HCT116 (cell line): ENCODE data around the gene TAAR8. TPM values are rescaled to one million over a fixed set of nuclear protein-coding genes. Genes with fewer than 3 reads are reported as not detected.

Experiments
- ATAC-seq: fragments of 200-7000 bp; cut with Tn5 transposase; 2 replicates; pipeline ENCODE4 v1.9.1; 2020; ENCODE audit warnings: mild to moderate bottlenecking, moderate library complexity
- BruUV-seq: library from RNA; stranded (reverse); fragments of 400-500 nt; replicated peaks from 2 replicates; lab custom pipeline; 2021; lab: Mats Ljungman, UMichigan
- CTCF ChIA-PET: fragments of 300-600 bp; sonication (Branson Sonifier 250); formaldehyde crosslinking; loops from one replicate; lab custom pipeline; 2021; ENCODE audit warnings: antibody characterized with exemption; lab: Charles Lee
- POLR2A ChIA-PET: fragments of 300-600, 350-600 bp; sonication (Branson Sonifier 250); formaldehyde crosslinking; loops from one replicate; lab custom pipeline; 2021; ENCODE audit warnings: antibody characterized with exemption; lab: Charles Lee
- RAD21 ChIA-PET, 2 experiments: fragments of 300-600 bp; sonication (Branson Sonifier 250); formaldehyde crosslinking; loops; one replicate each; lab custom pipeline; 2023; ENCODE audit warnings: low total read pairs in 2 of 2; ENCODE audit not compliant: uncharacterized antibody in 2 of 2, unreplicated experiment in 2 of 2, low non-redundant PET in 1 of 2; lab: Charles Lee
- DNase-seq: peaks from one replicate; pipeline ENCODE4 v3.0.0-alpha.2; 2010; ENCODE audit warnings: low read depth, low spot score
- H2AFZ ChIP-seq: fragments of 200-600 bp; shearing (Covaris generic), sonication (generic); 2 replicates; pipeline ENCODE4 v1.6.1; 2017; ENCODE audit warnings: low read depth, mixed run types, mixed read lengths, antibody characterized with exemption, low read length; ENCODE audit not compliant: poor library complexity, severe bottlenecking
- H3K27ac ChIP-seq: 2 replicates; pipeline ENCODE4 v1.5.1; 2012; ENCODE audit warnings: low read depth, low read length
- H3K27me3 ChIP-seq: fragments of 200-600 bp; sonication (generic); 2 replicates; pipeline ENCODE4 v1.6.1; 2016; ENCODE audit warnings: mixed run types, low read length, mixed read lengths; ENCODE audit not compliant: insufficient read depth
- H3K36me3 ChIP-seq, 2 experiments: fragments of 200-500 bp in 1 of 2; fragments of 200-600 bp in 1 of 2; sonication (Bioruptor generic) in 1 of 2; sonication (generic) in 1 of 2; 2 replicates each; pipeline versions ENCODE4 v1.5.1 to v1.6.1; 2014 to 2016; ENCODE audit warnings: low read length in 2 of 2, inconsistent platforms in 1 of 2, mixed read lengths in 1 of 2, mixed run types in 1 of 2; ENCODE audit not compliant: insufficient read depth in 2 of 2, control insufficient read depth in 1 of 2
- H3K4me1 ChIP-seq, 2 experiments: fragments of 200-600 bp in 1 of 2; sonication (generic) in 1 of 2; 2 replicates each; pipeline versions ENCODE4 v1.5.1 to v1.6.1; 2012 to 2017; ENCODE audit warnings: low read length in 2 of 2, inconsistent platforms in 1 of 2, mild to moderate bottlenecking in 1 of 2, mixed read lengths in 1 of 2, mixed run types in 1 of 2, moderate library complexity in 1 of 2; ENCODE audit not compliant: insufficient read depth in 2 of 2, control insufficient read depth in 1 of 2
- H3K4me2 ChIP-seq: fragments of 200-600 bp; sonication (generic); 2 replicates; pipeline ENCODE4 v1.6.1; 2017; ENCODE audit warnings: mixed run types, low read length, mixed read lengths
- H3K4me3 ChIP-seq, 2 experiments: fragments of 200-600 bp in 1 of 2; sonication (generic) in 1 of 2; replicated peaks in 1 of 2; 2 replicates each; pipeline ENCODE4 v1.5.1; 2011 to 2016; ENCODE audit warnings: low read length in 2 of 2, control low read depth in 1 of 2, low read depth in 1 of 2, mild to moderate bottlenecking in 1 of 2, mixed read lengths in 1 of 2, mixed run types in 1 of 2
- H3K79me2 ChIP-seq: fragments of 200-600 bp; sonication (generic); 2 replicates; pipeline ENCODE4 v1.6.1; 2017; ENCODE audit warnings: mild to moderate bottlenecking, mixed run types, low read length, moderate library complexity, mixed read lengths; ENCODE audit not compliant: insufficient read depth
- H3K9ac ChIP-seq: fragments of 200-600 bp; sonication (generic); 2 replicates; pipeline ENCODE4 v1.6.1; 2016; ENCODE audit warnings: low read length, mixed read lengths
- H3K9me2 ChIP-seq: fragments of 200-600 bp; sonication (generic), shearing (Covaris generic); 2 replicates; pipeline ENCODE4 v1.6.1; 2017; ENCODE audit warnings: mixed run types, mild to moderate bottlenecking, moderate library complexity; ENCODE audit not compliant: insufficient read depth
- H3K9me3 ChIP-seq, 2 experiments: fragments of 200-500 bp in 1 of 2; fragments of 200-600 bp in 1 of 2; sonication (Bioruptor generic) in 1 of 2; sonication (generic) in 1 of 2; 2 replicates each; pipeline ENCODE4 v1.6.1; 2014 to 2017; ENCODE audit warnings: low read length in 2 of 2, mixed read lengths in 2 of 2, inconsistent platforms in 1 of 2, low read depth in 1 of 2, mild to moderate bottlenecking in 1 of 2, mixed run types in 1 of 2, moderate library complexity in 1 of 2; ENCODE audit not compliant: control insufficient read depth in 1 of 2, insufficient read depth in 1 of 2
- H4K20me1 ChIP-seq: fragments of 200-600 bp; sonication (generic), shearing (Covaris generic); 2 replicates; pipeline ENCODE4 v1.6.1; 2017; ENCODE audit warnings: mixed run types, mild to moderate bottlenecking, moderate library complexity; ENCODE audit not compliant: insufficient read depth
- CBX3 ChIP-seq: IDR thresholded peaks from 2 replicates; pipeline ENCODE4 v1.6.1; 2012; ENCODE audit warnings: low read depth
- CEBPB ChIP-seq: IDR thresholded peaks from 2 replicates; pipeline ENCODE4 v1.6.1; 2012; ENCODE audit warnings: low read depth
- EGR1 ChIP-seq: IDR thresholded peaks from 2 replicates; pipeline ENCODE4 v1.6.1; 2012; ENCODE audit warnings: low read depth
- EZH2phosphoT487 ChIP-seq: fragments of 200-600 bp; IDR thresholded peaks from 2 replicates; pipeline ENCODE4 v1.6.1; 2018; ENCODE audit warnings: antibody characterized with exemption, borderline replicate concordance
- FOSL1 ChIP-seq: IDR thresholded peaks from 2 replicates; pipeline ENCODE4 v1.6.1; 2012; ENCODE audit warnings: low read depth
- JUND ChIP-seq: IDR thresholded peaks from 2 replicates; pipeline ENCODE4 v1.6.1; 2012
- POLR2AphosphoS5 ChIP-seq: IDR thresholded peaks from 2 replicates; pipeline ENCODE4 v1.6.1; 2011; ENCODE audit warnings: mild to moderate bottlenecking, low read depth, low read length, moderate library complexity
- TCF7L2 ChIP-seq: IDR thresholded peaks from 2 replicates; pipeline ENCODE4 v1.7.0; 2011; ENCODE audit warnings: borderline replicate concordance, inconsistent platforms; ENCODE audit not compliant: insufficient read depth, insufficient read length; ENCODE audit errors: extremely low read depth
- ZNF274 ChIP-seq: fragments of 200-500 bp; sonication (Bioruptor generic); IDR thresholded peaks from 2 replicates; pipeline ENCODE4 v1.6.1; 2014; ENCODE audit warnings: mild to moderate bottlenecking, low read depth, low read length, inconsistent platforms
- intact Hi-C: fragments of 100-400 bp; cut with micrococcal nuclease; formaldehyde crosslinking; loops from 2 replicates; pipeline ENCODE4 v1.10.0; 2022
- total RNA-seq: library from RNA; stranded (reverse); gene quantifications from one replicate; pipeline ENCODE4 v1.2.1, GENCODE V29; 2021; ENCODE audit not compliant: unreplicated experiment
- TF ChIP-seq, protein P1 (sequence below): IDR thresholded peaks from 2 replicates; pipeline ENCODE4 v1.6.1; 2012

Gene TAAR8
- total RNA-seq, 1 experiment from 2014 or later = not detected

DNA sequence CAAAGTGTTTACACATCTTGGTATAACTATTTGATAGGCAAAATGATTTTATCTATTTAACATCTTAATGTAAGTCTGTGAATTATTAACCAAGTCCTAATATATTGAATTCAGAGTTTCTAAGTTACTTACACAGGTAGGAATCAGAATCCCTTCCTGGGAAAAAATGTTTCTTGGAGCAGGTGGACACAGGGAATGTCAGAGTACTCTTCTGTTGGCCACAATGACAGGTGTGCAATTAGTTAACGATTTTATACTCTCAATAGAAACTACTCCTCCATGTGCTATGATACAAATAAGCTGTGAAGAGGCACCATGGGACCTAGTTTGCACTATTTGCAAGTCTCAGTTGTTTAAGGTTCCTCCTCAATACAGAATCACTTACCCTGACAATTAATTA lies 37.9 kb downstream of the TAAR8 start:
- H3K36me3 ChIP-seq = no peaks in the 10 kb centered on the region
- no peak overlapping the region for H3K4me2 ChIP-seq
- no peaks in the 10 kb centered on the region for H4K20me1 ChIP-seq
- H3K4me3 ChIP-seq = no peak overlapping the region
- no peaks in the 10 kb centered on the region for H3K4me1 ChIP-seq
- ChIA-PET POLR2A (no interaction called here), RAD21 (no interaction called here), CTCF (interaction anchor here (1.3 to 1.6 kb wide), 2 partner anchors 8 to 60 kb away, joined by 4 read pairs; no protein-coding TSS in a partner anchor)
- H3K9ac ChIP-seq = no peak overlapping the region
- no peak for ATAC-seq
- intact Hi-C loops = no loop called here
- no peak for DNase-seq
- no TSS peak for BruUV-seq
- H3K27me3 ChIP-seq = no peaks in the 10 kb centered on the region
- H3K79me2 ChIP-seq = no peaks in the 10 kb centered on the region
- H3K9me3 ChIP-seq = no peaks in the 10 kb centered on the region
- H3K9me2 ChIP-seq = no peaks in the 10 kb centered on the region
- no peak overlapping the region for H2AFZ ChIP-seq
- TF ChIP-seq FOSL1 = no peak
- TF ChIP-seq, protein P1, sequence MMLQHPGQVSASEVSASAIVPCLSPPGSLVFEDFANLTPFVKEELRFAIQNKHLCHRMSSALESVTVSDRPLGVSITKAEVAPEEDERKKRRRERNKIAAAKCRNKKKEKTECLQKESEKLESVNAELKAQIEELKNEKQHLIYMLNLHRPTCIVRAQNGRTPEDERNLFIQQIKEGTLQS = no peak
- TF ChIP-seq EZH2phosphoT487 = no peak
- no peak for TF ChIP-seq TCF7L2
- no peak for TF ChIP-seq ZNF274
- no peak for TF ChIP-seq CBX3
- H3K27ac ChIP-seq = no peak overlapping the region

DNA sequence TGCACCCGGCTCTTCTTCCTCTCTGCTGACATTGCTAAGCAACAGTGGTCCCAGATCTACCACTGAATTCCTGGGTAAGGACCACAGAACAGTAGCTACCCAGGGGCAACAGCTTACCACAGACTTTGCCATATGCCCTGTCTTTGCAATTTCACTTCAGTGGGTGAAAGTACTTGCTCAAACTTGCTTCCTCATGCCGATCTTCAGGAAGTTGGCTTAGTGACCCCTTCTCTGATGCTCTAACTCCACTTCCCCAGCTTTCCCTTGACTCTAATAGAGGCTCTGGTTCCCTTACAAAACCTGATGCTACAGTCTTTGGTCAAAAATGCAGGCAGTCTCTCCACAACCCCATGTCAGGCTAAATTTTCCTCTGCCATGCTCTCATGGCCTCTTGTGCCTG lies 40.4 kb downstream of the TAAR8 start:
- no peaks in the 10 kb centered on the region for H3K79me2 ChIP-seq
- H3K36me3 ChIP-seq = no peaks in the 10 kb centered on the region
- H3K9ac ChIP-seq = no peak overlapping the region
- H3K9me2 ChIP-seq = no peaks in the 10 kb centered on the region
- TF ChIP-seq CEBPB (no peak), POLR2AphosphoS5 (no peak), TCF7L2 (no peak), EGR1 (no peak), EZH2phosphoT487 (no peak), ZNF274 (no peak), JUND (no peak)
- no TSS peak for BruUV-seq
- H3K27ac ChIP-seq = no peak overlapping the region
- no peak overlapping the region for H2AFZ ChIP-seq
- H3K4me1 ChIP-seq = no peaks in the 10 kb centered on the region
- POLR2A ChIA-PET = no interaction called here
- H3K9me3 ChIP-seq = no peaks in the 10 kb centered on the region
- H4K20me1 ChIP-seq = no peaks in the 10 kb centered on the region
- intact Hi-C loops = no loop called here
- CTCF ChIA-PET = no interaction called here
- no peak overlapping the region for H3K4me2 ChIP-seq
- ATAC-seq (no peak), DNase-seq (no peak)
- no peak overlapping the region for H3K4me3 ChIP-seq
- no peaks in the 10 kb centered on the region for H3K27me3 ChIP-seq
- RAD21 ChIA-PET = no interaction called here
